ENCODE measurements around the gene GPR150. TPM values are rescaled to one million over a fixed set of nuclear protein-coding genes. Genes with fewer than 3 reads are reported as not detected.
A peak's percentile ranks its signal among the peaks of the same experiment; 100 is the strongest.

Gene GPR150
- total and polyA plus RNA-seq, 10 of the 15 experiments (the other 5 are each of a cell fraction or from before 2014, with no cell fraction given) = 0.08 to 1.1 (median 0.37) TPM; not detected in 1

- no TSS peak for BruUV-seq (replicated peaks)
- Histone ChIP-seq H3K27me3 (replicated peaks in 1 of 2; ENCODE audit: control insufficient read depth in 2 of 2, insufficient read depth in 2 of 2, low read length in 1 of 2) (peaks cover 0 to 2% of the 10 kb centered on the region in 2 experiments; a peak in 1 of 4 replicates), H3K79me2 (ENCODE audit: control insufficient read depth, insufficient read depth, low read length) (peaks cover 3% of the 10 kb centered on the region; the same call in 1 of the 2 replicates), H3K4me3 (no peak overlapping the region), H4K20me1 (ENCODE audit: control insufficient read depth, insufficient read depth) (no peaks in the 10 kb centered on the region), H3K9ac (ENCODE audit: control insufficient read depth, insufficient read depth, low read length) (no peak overlapping the region), H2AFZ (ENCODE audit: control insufficient read depth, low read depth, low read length) (no peak overlapping the region), H3K36me3 (ENCODE audit: control insufficient read depth in 2 of 2, insufficient read depth in 2 of 2, low read length in 1 of 2) (no peaks in the 10 kb centered on the region), H3K4me2 (ENCODE audit: control insufficient read depth, insufficient read depth) (no peak overlapping the region), H3K4me1 (ENCODE audit: control insufficient read depth, insufficient read depth, low read length) (peaks cover 19% of the 10 kb centered on the region), H3K27ac (ENCODE audit: control insufficient read depth, insufficient read depth) (no peak overlapping the region), H3K9me3 (replicated peaks; ENCODE audit: control insufficient read depth, insufficient read depth, low read length) (no peaks in the 10 kb centered on the region; the same call in 2 of the 3 replicates)
- POLR2A ChIA-PET = no interaction called here
- CTCF ChIA-PET = interaction anchor here (1.2 to 1.4 kb wide), 2 partner anchors 157 to 248 kb away, joined by 3 to 4 read pairs; no protein-coding TSS in a partner anchor
- no peak for FAIRE-seq
- no peak for ATAC-seq
- TF ChIP-seq SIN3A (IDR thresholded peaks at IDR 0.05; ENCODE audit: low read depth, low read length) (no peak), YY1 (IDR thresholded peaks at IDR 0.05; ENCODE audit: low read depth, low read length) (peak; percentile 75), RFX5 (IDR thresholded peaks at IDR 0.05; ENCODE audit: low read depth, low read length) (no peak), TCF3 (IDR thresholded peaks at IDR 0.05; ENCODE audit: borderline replicate concordance, insufficient read depth, low read depth, low read length) (no peak), PKNOX1 (IDR thresholded peaks at IDR 0.05) (no peak), SKIL (IDR thresholded peaks at IDR 0.05; ENCODE audit: low read depth, poor library complexity, severe bottlenecking) (no peak)
- TF ChIP-seq, protein P1, sequence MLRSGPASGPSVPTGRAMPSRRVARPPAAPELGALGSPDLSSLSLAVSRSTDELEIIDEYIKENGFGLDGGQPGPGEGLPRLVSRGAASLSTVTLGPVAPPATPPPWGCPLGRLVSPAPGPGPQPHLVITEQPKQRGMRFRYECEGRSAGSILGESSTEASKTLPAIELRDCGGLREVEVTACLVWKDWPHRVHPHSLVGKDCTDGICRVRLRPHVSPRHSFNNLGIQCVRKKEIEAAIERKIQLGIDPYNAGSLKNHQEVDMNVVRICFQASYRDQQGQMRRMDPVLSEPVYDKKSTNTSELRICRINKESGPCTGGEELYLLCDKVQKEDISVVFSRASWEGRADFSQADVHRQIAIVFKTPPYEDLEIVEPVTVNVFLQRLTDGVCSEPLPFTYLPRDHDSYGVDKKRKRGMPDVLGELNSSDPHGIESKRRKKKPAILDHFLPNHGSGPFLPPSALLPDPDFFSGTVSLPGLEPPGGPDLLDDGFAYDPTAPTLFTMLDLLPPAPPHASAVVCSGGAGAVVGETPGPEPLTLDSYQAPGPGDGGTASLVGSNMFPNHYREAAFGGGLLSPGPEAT (IDR thresholded peaks at IDR 0.05; ENCODE audit: low read depth) = no peak
- SMC1A ChIA-PET (ENCODE audit: uncharacterized antibody, unreplicated experiment) = interaction anchor here (1.2 to 2.7 kb wide), 4 partner anchors 7 to 111 kb away, joined by 3 to 14 read pairs (median 4); no protein-coding TSS in a partner anchor
- DNase-seq (ENCODE audit: low read depth, low spot score) = no peak
- in situ Hi-C loops (cut with MboI) = no loop called here
- RAD21 ChIA-PET (ENCODE audit: unreplicated experiment) = no interaction called here
- WGBS (ENCODE audit: insufficient coverage, insufficient replicate concordance, low lambda C conversion rate, missing lambda C conversion rate) = 71% methylated on average over 2 of the region's 2 CpGs
- intact Hi-C loops (cut with micrococcal nuclease; ENCODE audit: unreplicated experiment) = no loop called here
Measured at GRCh38 chr5:95624368-95624767, 4.5 kb downstream of the GPR150 start.

Measured in GM12878 (cell line).